Measurements from ENCODE around the gene CAPZA1.
"Not testable (repeated sequence)": the region's sequence is repeated elsewhere in the genome, so short reads cannot be mapped to it uniquely, and the experiment has no call there.

Gene CAPZA1

DNA sequence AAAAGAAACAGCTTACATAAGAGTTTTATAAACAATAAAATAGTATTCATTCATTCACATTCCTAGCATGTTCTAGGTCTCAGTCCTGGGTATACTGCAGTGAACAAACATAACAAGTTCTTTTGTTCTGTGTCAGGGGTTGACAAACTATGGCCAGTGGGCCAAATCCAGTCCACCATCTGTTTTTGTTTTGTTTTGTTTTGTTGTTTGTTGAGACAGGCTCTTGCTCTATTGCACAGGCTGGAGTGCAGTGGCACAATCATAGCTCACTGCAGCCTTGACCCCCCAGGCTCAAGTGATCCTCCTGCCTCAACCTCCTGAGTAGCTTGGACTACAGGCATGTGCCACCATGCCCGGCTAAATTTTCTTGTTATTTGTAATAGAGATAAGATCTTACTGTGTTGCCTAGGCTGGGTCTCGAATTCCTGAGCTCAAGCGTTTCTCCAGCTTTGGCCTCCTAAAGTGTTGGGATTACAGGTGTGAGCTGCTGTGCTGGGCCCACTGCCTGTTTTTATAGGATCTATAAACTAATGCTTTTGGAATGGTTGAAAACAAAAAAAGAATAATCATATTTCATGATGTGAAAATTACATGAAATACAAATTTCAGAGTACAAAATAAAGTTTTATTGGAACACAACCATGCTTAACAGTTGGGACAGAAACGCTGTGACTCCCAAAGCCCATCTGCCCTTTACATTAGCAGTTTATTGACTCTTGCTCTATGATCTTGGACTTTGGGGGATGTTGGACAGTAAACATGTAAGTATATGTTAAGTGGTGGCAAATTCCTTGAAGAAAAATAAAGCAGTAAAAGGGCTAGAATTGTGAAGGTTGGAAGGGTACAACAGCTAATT, 17.9 kb downstream of the CAPZA1 start:
- Mint-ChIP-seq H3K9me3 (no peaks in the 10 kb centered on the region), H3K4me1 (peaks cover 46% of the 10 kb centered on the region), H3K4me3 (no peak overlapping the region), H3K36me3 (peaks cover 21% of the 10 kb centered on the region), H3K27me3 (no peaks in the 10 kb centered on the region), H3K27ac (no peak overlapping the region)
- DNase-seq, result no peak
- CTCF ChIA-PET, result interaction anchor here (1.2 kb wide), 2 partner anchors 12 to 27 kb away, joined by 3 read pairs; no protein-coding TSS in a partner anchor

DNA sequence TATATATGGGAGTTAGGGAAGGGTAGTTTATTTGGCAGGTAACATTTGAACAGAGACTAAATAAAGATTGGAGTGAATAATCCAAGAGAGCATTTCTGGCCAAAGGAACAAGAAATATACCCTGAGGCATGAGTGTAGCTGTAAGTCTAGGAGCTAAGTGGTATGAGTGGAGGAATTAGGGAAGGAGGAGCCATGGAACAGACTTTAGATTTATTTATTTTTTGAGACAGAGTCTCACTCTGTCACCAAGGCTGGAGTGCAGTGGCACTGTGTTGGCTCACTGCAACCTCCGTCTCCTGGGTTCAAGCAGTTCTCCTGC, 18.4 kb downstream of the CAPZA1 start:
- CTCF ChIA-PET, result no interaction called here
- Mint-ChIP-seq H3K4me1 (peaks cover 44% of the 10 kb centered on the region), H3K9me3 (no peaks in the 10 kb centered on the region), H3K36me3 (peaks cover 19% of the 10 kb centered on the region), H3K4me3 (no peak overlapping the region), H3K27me3 (no peaks in the 10 kb centered on the region), H3K27ac (no peak overlapping the region)
- no peak for DNase-seq

DNA sequence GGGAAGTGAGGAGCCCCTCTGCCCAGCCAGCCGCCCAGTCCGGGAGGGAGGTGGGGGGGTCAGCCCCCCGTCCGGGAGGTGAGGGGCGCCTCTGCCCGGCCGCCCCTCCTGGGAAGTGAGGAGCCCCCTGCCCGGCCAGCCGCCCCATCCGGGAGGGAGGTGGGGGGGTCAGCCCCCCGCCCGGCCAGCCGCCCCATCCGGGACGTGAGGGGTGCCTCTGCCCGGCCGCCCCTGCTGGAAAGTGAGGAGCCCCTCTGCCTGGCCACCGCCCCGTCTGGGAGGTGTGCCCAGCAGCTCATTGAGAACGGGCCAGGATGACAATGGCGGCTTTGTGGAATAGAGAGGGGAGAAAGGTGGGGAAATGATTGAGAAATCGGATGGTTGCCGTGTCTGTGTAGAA, 20.8 kb downstream of the CAPZA1 start:
- H3K27me3 Mint-ChIP-seq, CTCF ChIA-PET, H3K9me3 Mint-ChIP-seq, H3K27ac Mint-ChIP-seq, H3K4me3 Mint-ChIP-seq, DNase-seq: not testable (repeated sequence)
- Mint-ChIP-seq H3K36me3 (peaks cover 20% of the 10 kb centered on the region), H3K4me1 (peaks cover 30% of the 10 kb centered on the region)

DNA sequence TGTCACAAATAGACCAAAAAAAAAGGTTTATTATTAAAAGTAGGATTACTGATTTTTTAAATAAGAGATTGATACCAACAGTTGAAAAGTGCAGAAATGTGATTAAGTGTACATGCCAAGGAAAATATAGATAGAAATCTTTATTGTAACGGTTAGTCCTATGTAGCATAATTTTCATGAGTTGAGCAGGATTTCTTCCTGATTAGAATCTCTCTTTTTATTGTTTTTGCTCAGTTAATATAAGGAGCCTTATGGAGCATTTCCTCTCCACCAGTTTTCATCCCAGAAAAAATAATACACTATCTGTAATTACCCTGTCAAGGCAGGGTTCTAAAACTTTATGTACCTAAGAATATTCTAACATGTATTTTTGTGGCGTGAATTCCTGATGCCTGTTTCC, 23.4 kb downstream of the CAPZA1 start:
- DNase-seq, result no peak
- H3K27ac Mint-ChIP-seq, result no peak overlapping the region
- peaks cover 19% of the 10 kb centered on the region for H3K4me1 Mint-ChIP-seq
- no peak overlapping the region for H3K4me3 Mint-ChIP-seq
- H3K36me3 Mint-ChIP-seq, result peaks cover 34% of the 10 kb centered on the region
- no peaks in the 10 kb centered on the region for H3K27me3 Mint-ChIP-seq
- no peaks in the 10 kb centered on the region for H3K9me3 Mint-ChIP-seq
- CTCF ChIA-PET, result no interaction called here

DNA sequence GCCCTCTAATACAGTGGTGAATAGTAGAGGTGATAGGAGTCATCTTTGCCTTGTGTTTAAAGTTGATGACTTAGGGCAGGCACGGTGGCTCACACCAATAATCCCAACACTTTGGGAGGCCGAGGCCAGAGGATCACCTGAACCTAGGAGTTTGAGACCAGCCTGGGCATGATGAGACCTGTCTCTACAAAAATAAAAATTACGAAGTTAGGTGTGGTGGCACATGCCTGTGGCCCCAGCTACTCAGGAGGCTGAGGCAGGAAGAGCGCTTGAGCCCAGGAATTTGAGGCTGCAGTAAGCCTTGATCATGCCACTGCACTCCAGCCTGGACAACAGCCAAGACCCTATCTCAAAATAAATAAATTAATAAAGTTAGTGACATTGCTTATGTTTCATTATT, 26.6 kb downstream of the CAPZA1 start:
- DNase-seq, result no peak
- H3K9me3 Mint-ChIP-seq, result no peaks in the 10 kb centered on the region
- H3K36me3 Mint-ChIP-seq, result peaks cover 58% of the 10 kb centered on the region
- no peak overlapping the region for H3K27ac Mint-ChIP-seq
- peaks cover 19% of the 10 kb centered on the region for H3K4me1 Mint-ChIP-seq
- no peak overlapping the region for H3K4me3 Mint-ChIP-seq
- CTCF ChIA-PET, result no interaction called here
- H3K27me3 Mint-ChIP-seq, result no peaks in the 10 kb centered on the region

DNA sequence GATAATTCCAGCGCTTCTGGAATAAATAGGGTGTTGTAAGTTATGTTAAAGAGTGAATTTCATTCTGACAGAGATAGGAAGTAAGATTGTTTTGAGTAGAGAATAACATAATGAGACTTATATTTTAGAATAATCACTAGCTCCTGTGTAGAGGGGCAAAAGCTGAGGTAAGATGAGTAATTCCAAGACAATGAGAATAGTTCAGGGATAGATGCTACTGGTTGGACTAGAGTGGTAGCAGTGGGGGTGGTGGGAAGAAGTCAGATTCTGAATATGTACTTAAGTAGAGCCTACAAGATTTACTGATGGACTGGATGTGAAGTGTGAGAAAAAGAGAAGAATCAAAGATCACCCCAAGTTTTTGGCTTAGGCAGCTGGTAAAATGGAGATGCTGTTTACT, 31.6 kb downstream of the CAPZA1 start:
- no peak for DNase-seq
- Mint-ChIP-seq H3K4me1 (peaks cover 10% of the 10 kb centered on the region), H3K4me3 (no peak overlapping the region), H3K27ac (no peak overlapping the region), H3K27me3 (no peaks in the 10 kb centered on the region), H3K9me3 (no peaks in the 10 kb centered on the region), H3K36me3 (peaks cover 55% of the 10 kb centered on the region)
- CTCF ChIA-PET, result interaction anchor here (0.8 kb wide), 1 partner anchor 17 kb away, joined by 4 read pairs; no protein-coding TSS in a partner anchor

DNA sequence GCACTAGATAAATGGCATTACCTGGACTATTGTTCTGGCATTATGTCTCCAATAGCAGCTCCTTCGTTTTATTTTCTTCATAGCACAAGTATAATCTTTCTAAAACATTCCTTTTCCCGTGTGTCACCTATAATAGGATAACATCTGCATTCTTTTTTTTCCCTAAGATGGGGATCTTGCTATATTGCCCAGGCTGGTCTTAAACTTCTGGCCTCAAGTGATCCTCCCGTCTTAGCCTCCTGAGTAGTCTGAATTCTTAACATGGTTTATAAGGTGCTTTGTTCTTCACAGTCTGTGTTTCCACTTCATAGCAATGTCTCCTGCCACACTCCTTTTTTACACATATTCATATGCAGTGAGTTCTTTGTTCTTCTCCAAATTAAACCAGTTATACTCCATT, 46.2 kb downstream of the CAPZA1 start:
- H3K27ac Mint-ChIP-seq, result no peak overlapping the region
- CTCF ChIA-PET, result no interaction called here
- H3K4me1 Mint-ChIP-seq, result peaks cover 23% of the 10 kb centered on the region
- no peak overlapping the region for H3K4me3 Mint-ChIP-seq
- no peaks in the 10 kb centered on the region for H3K27me3 Mint-ChIP-seq
- H3K36me3 Mint-ChIP-seq, result peaks cover 78% of the 10 kb centered on the region
- no peaks in the 10 kb centered on the region for H3K9me3 Mint-ChIP-seq
- no peak for DNase-seq

DNA sequence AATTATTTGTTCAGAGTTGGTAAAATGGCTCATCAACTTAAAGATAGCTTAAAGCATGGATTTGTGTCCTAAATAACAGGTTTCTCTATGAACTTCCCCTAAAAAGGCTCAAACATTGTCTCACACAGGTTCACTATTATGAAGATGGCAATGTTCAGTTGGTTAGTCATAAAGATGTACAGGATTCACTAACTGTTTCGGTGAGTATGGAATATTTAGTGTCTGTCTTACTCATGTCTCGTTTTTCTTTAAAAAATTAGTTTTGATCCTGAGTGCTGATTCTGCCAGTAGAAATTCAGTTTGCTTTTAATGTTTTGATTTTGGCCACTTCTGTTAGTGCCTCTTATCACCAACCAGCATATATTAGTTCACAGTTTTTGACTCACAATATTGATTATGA, 47.3 kb downstream of the CAPZA1 start:
- Mint-ChIP-seq H3K4me3 (no peak overlapping the region), H3K9me3 (no peaks in the 10 kb centered on the region), H3K27ac (no peak overlapping the region), H3K36me3 (peaks cover 77% of the 10 kb centered on the region), H3K4me1 (peaks cover 23% of the 10 kb centered on the region), H3K27me3 (no peaks in the 10 kb centered on the region)
- CTCF ChIA-PET, result no interaction called here
- no peak for DNase-seq

DNA sequence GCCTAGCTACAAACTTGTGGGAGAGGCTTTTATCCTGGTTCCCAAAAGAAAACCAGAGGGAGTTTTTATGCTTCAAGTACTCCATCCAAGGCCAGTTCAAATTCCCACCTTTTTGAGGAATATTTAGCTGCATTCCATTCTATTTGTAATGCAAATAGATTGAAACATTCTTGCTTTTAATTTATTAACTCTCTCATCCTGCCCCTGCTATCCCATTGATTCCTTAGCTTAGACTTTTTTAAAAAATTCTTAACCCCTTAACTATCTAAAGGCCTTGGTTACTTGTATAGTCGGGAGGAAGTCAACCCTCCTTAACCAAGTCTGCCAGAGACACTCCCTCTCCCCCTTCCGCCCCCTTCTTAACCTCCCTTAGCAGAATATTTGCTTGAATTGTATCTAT, 52.4 kb downstream of the CAPZA1 start:
- no peaks in the 10 kb centered on the region for H3K9me3 Mint-ChIP-seq
- no peak overlapping the region for H3K4me3 Mint-ChIP-seq
- peaks cover 49% of the 10 kb centered on the region for H3K4me1 Mint-ChIP-seq
- CTCF ChIA-PET, result interaction anchor here (1.1 kb wide), 1 partner anchor 36 kb away, joined by 5 read pairs; no protein-coding TSS in a partner anchor
- peak overlapping the region; percentile 33 for H3K27ac Mint-ChIP-seq
- peaks cover 5% of the 10 kb centered on the region for H3K27me3 Mint-ChIP-seq
- no peak for DNase-seq
- H3K36me3 Mint-ChIP-seq, result peaks cover 68% of the 10 kb centered on the region

DNA sequence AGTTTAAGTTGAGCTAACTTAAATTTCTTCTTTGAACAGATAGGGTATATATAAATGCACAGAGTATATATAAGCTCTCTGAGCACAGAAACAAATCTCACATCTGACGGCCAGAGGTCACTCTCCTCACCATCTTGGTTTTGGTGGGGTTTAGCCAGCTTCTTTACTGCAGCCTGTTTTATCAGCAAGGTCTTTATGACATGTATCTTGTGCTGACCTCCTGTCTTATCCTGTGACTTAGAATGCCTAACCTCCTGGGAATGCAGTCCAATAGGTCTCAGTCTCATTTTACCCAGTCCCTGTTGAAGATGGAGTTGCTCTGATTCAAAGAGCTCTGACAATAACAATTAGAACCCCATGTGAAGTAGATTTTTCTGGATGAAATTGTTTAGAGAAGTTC, 53.2 kb downstream of the CAPZA1 start:
- H3K9me3 Mint-ChIP-seq, result no peaks in the 10 kb centered on the region
- H3K4me3 Mint-ChIP-seq, result no peak overlapping the region
- CTCF ChIA-PET, result interaction anchor here (1.1 to 3.8 kb wide), 4 partner anchors 12 to 282 kb away, joined by 4 to 17 read pairs (median 10); no protein-coding TSS in a partner anchor
- H3K27ac Mint-ChIP-seq, result peak overlapping the region; percentile 9
- peaks cover 62% of the 10 kb centered on the region for H3K36me3 Mint-ChIP-seq
- peaks cover 5% of the 10 kb centered on the region for H3K27me3 Mint-ChIP-seq
- no peak for DNase-seq
- peaks cover 44% of the 10 kb centered on the region for H3K4me1 Mint-ChIP-seq

DNA sequence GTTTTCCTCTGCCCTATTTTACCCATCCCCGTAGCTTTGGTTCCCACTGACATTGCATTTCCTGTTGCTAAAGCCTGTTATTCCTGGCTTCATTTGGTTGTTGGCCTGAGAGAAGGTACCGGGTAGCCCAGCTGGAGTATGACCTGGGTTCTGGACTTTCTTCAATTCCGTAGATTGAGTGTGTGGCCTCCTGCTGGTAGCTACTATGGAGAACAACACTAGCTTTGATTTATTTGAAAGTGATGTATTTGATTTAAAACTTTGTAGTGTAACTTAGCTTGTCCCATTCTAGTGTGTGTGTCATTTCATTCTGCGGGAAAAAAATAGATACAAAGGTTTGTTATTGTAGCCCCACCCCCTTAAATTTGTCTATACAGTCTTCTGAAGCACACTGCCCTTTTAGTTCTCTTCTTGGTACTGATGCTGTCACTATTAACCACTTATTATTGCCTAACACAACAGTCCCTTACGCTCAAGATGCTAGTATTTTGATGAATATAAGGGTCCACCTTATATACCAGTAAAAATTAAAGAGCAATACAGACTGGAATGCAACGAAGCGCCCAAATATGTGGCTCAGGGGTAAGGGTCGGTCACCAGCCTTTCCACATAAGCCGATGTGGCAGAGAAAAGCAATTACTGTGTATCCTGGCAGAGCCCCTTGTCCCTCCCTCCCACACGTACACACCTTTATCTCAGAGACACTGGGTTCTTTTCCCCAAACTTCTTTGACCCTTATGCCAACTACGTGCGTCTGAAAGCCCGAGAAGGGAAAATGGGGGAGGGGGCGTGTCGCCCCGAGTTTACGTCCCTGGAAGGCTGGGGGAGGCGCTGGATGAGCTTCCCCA, 54.2 kb downstream of the CAPZA1 start:
- peaks cover 57% of the 10 kb centered on the region for H3K36me3 Mint-ChIP-seq
- H3K9me3 Mint-ChIP-seq, result no peaks in the 10 kb centered on the region
- peaks cover 37% of the 10 kb centered on the region for H3K4me1 Mint-ChIP-seq
- H3K4me3 Mint-ChIP-seq, result peak overlapping the region; percentile 97
- peak overlapping the region; percentile 95 for H3K27ac Mint-ChIP-seq
- no peak for DNase-seq
- CTCF ChIA-PET, result interaction anchor here (0.8 to 3.8 kb wide), 10 partner anchors 13 to 283 kb away, joined by 3 to 17 read pairs (median 4); partner anchors contain the start of gene RHOC
- peaks cover 5% of the 10 kb centered on the region for H3K27me3 Mint-ChIP-seq

DNA sequence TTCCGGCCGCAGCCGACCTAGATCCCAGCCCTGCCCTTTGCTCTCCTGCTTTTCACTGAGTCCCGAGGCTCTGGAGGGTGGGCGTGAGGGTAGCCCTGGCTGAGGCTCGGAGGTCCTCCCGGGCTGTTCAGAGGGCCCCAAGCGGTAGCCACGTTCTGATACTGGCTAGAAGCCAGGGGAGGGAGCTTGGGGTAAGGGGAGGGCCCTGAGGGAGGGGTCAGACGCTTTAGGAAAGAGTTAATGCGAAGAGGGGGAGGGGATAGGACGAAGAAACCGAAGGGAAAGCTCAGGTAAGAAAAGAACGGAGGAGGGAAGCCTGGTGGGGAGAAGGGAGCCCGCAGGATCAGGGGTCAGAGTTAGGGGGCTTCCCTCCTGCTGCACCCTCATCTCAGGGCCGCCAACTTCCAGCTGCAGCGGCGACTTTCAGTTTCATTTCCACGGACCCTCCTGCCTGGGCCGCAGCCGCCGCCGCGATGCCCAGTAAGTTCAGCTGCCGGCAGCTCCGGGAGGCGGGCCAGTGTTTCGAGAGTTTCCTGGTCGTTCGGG, 54.9 kb downstream of the CAPZA1 start, which contains the start of gene MOV10:
Gene MOV10, plus strand, starts transcription at position 220 of the 546 bp plus-strand sequence. Its CDS starts 254 bp downstream, at position 474.
- H3K9me3 Mint-ChIP-seq, result no peaks in the 10 kb centered on the region
- H3K27me3 Mint-ChIP-seq, result peaks cover 5% of the 10 kb centered on the region
- H3K27ac Mint-ChIP-seq, result peak within 1 kb of the TSS; percentile 95
- DNase-seq, result peak; percentile 79
- H3K4me3 Mint-ChIP-seq, result peak within 1 kb of the TSS; percentile 97
- H3K4me1 Mint-ChIP-seq, result peaks cover 34% of the 10 kb centered on the region
- H3K36me3 Mint-ChIP-seq, result peaks cover 57% of the 10 kb centered on the region
- CTCF ChIA-PET, result interaction anchor here (0.8 to 3.8 kb wide), 10 partner anchors 14 to 398 kb away, joined by 3 to 17 read pairs (median 4); partner anchors contain the start of gene RHOC

DNA sequence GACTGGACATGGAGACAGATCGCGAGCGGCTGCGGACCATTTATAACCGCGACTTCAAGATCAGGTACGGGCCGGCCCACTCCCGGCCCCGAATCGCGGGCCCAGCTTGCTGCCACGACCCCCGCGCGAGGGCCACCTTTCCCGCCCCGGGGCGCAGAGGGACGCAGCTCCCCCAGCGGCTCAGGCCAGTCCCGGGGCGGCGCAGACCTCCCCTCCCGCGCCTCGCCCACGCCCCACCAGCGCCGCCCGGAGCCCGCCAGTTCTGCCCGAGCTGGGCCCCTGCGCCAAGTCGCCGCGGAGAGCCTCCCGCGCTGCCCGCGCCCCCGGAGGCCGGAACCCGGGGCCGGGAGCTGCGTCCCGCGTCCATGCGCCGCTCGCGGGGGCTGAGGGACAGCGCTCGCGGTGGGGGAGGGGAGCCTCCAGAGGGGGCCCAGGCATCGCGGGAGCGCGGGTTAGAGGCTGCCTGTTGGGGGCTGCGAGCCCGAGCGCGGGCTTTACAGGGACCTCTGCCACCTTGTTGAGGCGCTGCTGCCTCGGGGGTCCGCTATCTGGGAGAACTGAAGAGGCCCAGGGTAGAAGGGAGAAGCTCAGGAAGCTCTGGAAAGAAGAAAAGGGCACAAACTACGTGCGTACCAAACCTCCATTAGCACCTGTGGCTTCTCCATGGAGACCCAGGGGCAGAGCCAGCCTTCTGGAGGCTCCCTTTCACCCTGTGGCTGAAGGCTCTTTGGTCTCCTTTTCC, 55.5 kb downstream of the CAPZA1 start:
- Mint-ChIP-seq H3K27ac (peak overlapping the region; percentile 95), H3K36me3 (peaks cover 50% of the 10 kb centered on the region), H3K9me3 (no peaks in the 10 kb centered on the region), H3K4me3 (peak overlapping the region; percentile 97), H3K27me3 (peaks cover 5% of the 10 kb centered on the region), H3K4me1 (peaks cover 34% of the 10 kb centered on the region)
- CTCF ChIA-PET, result interaction anchor here (0.8 to 3.8 kb wide), 11 partner anchors 14 to 397 kb away, joined by 3 to 17 read pairs (median 3); partner anchors contain the start of gene RHOC
- peak; percentile 55 for DNase-seq
